GM21447 (cell line): ENCODE results near the gene ABCA1.
A peak's percentile ranks its signal among the peaks of the same experiment; 100 is the strongest.
"Not testable (repeated sequence)": the region's sequence is repeated elsewhere in the genome, so short reads cannot be mapped to it uniquely, and the experiment has no call there.

ENCODE experiments used
- ATAC-seq: cut with Tn5 transposase; IDR thresholded peaks from one replicate; pipeline ENCODE4 v1.9.1; 2021; ENCODE audit not compliant: unreplicated experiment

The ABCA1 gene

DNA sequence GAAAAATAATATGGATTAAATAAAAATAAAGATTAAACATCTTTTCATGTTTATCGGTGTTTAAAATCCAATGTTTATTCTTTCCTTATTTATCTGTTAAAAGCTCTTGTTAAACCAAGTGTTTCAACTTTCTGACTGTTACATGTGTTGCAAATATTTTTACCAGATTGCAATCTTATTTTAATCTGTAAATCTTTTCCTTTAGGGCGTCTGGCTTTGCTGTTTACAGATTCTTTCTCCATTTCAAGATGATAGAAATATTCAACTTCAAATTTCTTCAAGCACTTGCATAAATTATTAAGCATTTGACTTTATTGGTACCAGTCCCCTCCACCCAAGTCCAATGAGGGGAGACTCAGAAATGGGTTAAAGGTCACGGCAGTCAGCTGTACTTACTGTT, 16.9 kb upstream of the ABCA1 start:
- no peak for ATAC-seq

DNA sequence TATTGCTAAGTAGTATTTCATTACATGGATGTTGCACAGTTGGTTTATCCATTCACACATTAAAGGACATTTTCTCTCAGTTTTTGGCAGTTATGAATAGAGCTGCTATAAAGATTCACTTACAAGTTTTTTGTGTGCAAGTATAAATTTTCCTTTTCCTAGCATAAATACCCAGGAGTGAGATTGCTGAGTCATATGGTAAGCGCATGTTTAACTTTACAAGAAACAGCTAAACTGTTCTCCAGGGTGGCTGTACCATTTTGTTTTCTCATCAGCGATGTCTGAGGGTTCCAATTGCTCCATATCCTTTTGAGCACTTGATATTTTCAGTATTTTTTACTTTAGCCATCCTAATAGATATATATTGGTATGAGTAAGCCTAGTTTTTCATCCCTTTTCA, 16.4 kb upstream of the ABCA1 start:
- no peak for ATAC-seq

DNA sequence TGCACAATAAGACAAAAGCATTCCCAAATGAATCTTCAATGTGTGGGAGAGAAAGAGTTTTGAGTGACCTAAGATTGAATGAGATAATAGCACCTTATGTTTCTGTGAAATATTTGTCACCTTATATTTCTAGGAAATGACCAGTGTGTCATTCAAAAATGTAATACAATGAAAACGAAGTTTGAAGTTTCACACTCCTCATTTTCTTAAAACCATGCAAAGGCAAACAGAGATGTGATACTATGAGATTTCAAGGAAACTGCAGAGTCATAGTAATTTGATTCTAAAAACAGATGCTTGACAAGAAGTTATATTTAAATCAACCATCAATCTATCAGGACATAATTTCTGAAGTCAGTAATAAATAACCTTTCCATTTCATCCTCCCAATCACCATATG, 13.6 kb upstream of the ABCA1 start:
- no peak for ATAC-seq

DNA sequence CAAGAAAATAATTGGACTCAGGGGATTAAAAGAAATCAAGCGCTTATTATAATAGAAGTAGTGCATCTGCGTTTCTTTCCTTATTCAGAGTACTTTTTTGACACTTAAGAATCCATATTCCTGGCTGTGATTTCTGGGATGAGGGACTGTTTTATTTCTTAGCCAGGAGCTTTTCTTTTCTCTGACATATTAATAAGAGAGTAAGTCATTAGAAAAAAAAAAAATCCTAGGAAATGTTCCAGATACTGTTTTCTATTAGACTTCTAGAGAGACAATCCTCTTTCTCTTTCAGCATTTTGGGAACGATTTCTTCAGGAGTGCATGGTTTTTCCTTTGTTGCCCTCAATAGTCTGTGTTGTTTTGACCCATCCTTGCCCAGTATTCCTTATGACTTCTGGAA, 8.3 kb upstream of the ABCA1 start:
- ATAC-seq = no peak

DNA sequence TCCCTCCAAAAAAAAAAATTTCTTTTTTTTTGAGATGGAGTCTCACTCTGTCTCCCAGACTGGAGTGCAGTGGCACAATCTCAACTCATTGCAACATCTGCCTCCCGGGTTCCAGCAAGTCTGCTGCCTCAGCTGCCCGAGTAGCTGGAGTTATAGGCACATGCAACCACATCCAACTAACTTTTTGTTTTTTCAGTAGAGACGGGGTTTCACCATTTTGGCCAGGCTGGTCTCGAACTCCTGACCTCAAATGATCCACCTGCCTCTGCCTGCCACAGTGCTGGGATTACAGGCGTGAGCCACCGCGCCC, 7.5 kb upstream of the ABCA1 start:
- ATAC-seq = not testable (repeated sequence)

DNA sequence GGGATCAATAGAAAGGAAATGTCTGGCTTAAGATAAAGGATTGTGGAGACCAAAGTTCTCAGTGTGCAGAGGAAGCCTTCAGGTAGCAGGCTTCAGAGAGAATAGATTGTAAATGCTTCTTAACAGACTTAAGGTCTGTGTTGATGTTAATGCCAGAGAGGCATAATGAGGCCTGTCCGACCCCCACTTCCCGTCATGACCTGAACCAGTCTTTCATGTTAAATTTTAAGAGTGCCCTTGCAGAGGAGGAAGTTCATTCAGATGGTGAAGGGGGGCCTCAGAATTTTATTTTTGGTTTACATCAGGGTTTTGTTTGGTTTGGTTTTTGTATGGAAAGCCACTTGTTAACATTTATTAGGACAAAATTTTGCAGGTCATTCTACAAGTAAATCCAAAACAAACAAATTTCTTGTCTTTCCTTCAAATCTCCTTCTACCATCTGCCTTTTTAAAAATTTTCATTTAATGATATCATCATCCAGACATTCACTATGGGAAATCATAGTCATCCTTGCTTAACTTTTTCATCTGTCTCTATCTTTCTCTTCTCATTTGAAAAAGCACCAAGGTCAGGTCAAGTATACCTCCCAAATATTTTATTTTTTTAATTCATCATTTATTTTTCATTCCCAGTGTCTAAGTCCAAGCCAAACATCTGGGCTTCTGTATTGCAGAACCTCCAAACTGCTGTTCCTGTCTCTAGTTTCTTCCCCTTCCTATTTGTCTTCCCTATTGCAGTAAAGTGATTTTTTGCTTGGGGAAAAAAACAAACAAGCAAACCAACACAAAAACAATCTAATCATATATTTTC, 6.9 kb upstream of the ABCA1 start:
- no peak for ATAC-seq

DNA sequence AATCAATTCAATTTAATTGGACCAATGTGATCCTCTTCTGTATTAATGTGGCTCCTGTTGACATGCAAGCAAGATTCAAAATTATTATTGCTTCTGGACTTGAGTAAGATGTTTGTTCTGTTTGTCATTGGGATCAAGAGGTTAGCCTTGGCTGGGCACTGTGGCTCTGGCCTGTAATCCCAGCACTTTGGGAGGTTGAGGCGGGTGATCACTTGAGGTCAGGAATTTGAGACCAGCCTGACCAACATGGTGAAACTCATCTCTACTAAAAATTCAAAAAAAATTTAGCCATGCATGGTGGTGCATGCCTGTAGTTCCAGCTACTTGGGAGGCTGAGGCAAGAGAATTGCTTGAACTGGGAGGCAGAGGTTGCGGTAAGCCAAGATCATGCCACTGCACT, 5.1 kb upstream of the ABCA1 start:
- not testable (repeated sequence) for ATAC-seq

DNA sequence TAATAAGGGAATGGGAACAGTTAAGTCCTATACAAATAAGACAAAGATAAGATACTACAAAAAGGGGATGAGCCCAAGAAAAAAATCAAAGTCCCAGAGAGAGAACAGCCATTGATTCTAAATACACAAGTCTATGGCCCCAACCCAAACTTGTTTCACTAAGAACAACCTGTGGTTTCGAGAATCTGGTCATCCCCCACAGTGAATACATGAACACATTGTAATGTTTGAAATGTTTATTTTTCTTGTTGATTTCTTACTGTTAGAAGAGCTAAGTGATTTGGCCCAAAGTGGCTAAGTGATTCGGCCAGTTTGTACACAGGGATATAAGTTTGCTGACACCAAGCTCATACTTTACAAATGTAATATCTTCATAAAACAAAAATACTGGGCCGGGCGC, 3.3 kb upstream of the ABCA1 start:
- no peak for ATAC-seq

DNA sequence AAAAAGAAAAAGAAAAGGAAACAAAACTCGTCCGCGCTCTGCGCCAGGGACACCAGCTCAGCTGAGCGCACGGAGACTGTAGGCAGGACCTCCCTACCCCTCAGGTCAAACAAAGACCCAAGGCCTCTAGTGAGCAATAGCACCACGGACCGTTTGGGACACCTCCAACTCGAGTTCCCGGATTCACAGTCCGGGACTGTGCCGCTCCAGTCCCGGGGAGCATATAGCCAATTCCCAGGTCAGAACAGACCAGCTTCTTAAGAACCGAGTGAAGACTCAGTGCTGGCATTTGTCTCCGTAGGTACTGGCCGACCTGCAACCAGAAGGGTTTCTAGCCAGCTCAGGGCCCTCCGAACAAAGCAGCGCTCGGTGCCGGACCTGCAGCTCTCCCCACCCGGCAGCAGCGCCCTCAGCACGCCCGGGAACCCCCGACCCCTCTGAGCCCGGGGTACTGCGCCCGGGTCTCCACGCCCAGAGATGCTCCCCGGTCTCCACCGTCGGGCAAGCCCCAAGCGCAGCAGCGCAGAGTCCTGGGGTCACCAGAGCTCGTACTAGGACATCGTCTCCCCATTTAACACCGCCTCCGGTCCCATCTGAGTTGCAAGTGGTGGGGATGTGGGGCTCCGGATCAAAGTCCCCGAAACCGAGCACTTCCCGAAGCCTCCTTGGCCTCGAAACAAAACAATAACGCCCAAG, 591 bp downstream of the ABCA1 start:
- ATAC-seq = no peak

DNA sequence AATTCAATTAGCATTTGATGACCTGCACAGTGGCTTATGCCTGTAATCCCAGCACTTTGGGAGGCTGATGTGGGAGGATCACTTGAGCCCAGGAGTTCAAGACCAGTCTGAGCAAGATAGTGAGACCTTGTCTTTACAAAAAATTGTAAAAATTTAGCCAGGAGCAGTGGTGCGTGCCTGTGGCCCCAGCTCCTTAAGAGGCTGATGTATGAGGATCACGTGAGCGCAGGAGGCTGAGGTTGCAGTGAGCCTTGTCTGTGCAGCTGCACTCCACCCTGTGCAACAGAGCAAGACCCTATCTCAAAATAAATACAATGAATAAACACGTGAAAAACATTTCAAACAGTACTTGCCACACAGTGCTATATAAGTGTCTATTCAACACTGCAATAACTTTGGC, 4.2 kb downstream of the ABCA1 start:
- ATAC-seq = peak; percentile 45

DNA sequence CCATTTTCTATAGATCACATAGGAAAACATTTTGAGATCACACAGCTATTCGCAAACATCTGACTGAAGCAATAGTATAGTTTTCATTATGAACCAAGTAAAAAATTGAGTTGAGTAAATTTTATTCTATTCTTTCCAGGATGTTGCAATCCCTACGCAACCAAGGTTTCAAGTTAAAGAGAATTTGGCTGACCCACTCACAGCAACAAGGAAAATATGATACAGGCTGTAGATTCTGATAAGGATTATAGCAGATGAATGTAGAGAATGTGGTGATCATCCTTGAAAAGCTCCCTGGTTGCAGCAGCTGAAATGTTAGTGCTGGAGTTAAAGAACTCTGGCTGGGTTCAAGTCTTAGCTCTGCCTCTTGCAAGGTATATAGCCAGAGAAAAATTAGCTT, 4.7 kb downstream of the ABCA1 start:
- ATAC-seq = no peak

DNA sequence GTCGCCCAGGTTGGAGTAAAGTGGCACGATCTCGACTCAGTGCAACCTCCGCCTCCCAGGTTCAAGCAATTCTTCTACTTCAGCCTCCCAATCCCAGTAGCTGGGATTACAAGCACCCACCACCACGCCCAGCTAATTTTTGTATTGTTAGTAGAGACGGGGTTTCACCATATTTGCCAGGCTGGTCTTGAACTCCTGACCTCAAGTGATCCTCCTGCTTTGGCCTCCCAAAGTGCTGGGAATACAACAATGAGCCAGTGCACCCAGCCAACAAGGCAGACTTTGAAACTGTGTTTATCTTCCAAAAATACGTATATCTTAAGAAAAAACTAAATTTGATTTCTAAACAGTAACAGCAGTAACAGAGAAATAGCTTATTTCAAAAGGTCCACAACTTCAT, 5.2 kb downstream of the ABCA1 start:
- ATAC-seq = not testable (repeated sequence)

DNA sequence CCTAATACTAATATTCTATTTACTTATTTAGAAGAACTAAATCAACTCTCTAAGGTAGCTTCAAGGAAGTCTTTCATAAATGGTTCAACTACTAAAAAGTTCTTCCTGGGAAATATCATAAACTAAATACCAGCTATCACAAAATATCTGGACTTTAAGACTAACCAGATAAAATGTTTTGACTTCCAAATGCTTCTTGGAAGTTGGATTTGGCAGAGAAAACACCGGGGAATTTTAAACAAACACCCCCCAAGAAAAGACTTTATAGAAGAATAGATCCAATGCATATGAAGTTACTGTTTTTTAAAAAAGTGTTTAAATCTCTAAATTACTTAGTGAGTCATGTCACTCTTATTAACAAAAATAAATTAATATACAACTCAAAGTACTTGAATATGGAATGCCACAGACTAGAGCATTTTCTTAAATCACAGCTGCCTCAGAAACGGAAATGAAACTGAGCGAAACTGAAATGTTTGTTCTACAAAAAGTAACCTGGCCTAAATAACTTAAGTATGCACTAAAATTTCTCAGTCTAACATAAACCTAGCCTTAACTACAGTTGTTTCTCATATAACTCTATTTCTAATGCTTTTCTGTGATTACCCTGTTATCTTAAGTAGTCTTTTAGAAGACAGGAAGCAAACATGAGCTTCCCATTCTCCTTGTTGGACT, 6.8 kb downstream of the ABCA1 start:
- ATAC-seq = peak; percentile 51

DNA sequence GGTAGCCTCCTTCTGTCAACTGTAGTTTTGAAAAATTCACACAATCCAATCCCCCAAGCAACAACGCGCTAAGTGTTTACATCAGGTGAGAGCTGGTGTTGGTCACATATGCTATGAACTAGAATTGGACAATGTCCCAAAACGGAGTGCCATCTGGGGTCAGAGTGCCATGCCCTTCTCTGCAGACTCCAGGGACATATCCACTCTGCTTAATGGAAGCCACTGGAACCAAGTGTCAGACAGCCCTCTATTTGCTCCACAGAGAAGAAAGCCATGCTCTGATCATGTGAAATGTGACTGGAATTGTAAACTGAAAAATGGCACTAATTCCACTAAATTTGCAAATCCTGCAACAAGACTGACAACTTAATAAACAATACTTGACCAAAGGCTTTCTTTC, 12.2 kb downstream of the ABCA1 start:
- no peak for ATAC-seq

DNA sequence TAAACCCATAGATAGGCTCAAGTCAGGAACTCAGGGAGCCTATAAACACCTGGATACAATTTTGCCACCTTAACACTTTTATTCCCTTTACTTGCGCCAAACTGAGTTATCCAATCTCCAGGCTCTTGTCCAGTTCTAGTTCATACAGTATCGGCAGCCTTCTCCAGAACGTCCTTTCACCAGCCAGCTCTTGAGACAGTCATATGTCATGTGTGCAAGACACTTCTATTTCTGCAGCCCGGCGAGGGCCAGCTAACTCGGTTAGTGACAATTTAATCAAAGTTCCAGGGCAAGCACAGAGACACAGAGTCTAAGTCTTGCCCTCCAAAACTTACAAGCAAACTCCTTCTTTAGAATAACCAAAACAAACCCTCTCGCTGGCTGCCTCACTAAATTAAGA, 12.9 kb downstream of the ABCA1 start:
- no peak for ATAC-seq

DNA sequence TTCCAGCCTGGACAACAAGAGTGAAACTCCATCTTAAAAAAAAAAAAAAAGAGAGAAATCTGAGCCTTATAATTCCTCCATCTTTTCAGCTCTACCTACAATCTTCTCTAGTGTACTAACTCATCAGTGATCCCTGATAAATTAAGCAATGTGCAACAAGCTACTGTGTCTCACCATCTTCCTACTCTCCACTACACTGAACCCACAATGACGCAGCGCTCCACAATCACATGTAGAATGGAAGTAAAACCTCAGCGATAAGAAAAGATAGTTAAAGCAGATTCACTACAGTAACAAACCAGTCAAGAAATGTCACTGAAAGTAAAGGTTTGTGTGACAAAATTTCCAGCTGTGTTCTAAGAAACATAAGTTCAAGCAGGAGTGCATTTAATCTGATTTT, 13.5 kb downstream of the ABCA1 start:
- no peak for ATAC-seq

DNA sequence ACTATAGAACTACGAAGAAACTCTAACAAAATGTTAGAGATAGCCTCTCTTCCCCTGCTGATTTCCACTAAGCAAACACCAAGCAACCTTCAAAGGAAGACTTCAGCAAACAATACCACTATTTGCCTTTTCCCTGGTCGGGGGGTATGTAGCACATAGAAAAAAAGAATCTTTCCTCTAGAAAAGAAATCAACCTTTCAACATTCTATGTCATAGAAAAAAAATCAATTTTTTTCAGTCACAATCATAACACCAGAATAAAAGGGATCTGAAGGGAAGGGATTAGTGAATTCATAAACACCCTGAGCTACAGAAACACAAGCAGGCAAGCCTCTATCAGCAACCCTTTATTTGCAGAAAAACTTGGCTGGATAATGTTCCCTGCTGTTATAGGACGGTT, 15.3 kb downstream of the ABCA1 start:
- ATAC-seq = no peak

DNA sequence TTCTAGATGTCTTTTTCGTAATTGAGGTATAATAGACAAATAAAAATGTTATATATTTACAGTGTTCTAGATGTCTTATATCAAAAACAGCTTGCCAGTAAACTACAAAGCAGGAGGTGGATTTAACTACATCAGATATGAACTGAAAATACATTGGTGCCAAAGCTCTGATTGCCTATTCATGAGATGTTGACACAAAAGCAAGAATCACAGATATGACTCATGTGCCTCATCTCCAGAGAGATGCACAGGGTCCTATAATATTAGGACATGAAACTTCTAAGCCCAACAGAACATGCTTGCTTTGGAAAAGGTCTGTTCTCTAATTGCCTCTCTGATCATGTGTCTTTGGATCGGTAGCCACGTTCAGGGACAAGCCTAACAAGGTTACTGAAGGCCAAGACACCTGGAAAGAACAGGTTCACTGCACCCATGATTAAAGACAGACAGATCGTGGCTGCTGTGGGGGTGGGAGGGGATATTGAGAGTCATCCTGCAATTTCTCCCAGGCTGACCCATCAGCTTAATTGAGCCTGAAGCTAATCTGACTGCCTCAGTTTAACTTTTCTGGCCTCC, 16.8 kb downstream of the ABCA1 start:
- ATAC-seq = no peak

DNA sequence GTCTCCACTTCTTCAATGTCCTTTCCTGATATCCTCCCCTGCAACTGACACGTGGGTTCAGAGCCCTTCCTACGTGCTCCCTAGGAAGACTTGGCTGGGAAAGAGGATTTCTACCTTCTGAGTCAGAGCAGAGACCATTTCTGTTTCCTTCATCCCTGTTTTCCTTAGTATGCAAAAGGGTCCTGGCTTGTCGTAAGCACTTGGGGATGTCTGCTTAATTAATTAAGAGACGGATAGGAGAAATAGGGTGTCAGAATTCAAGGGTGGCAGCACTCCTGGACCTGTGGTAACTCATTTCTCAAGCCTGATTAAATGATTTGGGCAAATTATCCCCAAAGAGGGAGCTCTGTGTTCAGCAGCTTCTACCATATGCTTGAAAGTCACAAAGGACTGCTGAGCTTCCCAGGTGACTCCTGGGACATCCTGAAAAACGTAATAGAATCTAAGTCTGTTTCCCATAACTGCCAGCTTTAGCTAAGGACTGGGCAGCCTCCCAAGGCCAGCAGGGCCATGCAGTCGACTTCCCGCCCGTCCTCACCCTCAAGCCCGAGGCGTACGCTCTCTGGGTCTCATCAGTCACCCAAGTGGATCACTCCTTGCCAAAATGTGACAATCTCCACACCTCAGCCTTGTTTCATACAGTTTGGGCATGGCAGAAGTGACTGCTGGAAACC, 20.5 kb downstream of the ABCA1 start:
- no peak for ATAC-seq

DNA sequence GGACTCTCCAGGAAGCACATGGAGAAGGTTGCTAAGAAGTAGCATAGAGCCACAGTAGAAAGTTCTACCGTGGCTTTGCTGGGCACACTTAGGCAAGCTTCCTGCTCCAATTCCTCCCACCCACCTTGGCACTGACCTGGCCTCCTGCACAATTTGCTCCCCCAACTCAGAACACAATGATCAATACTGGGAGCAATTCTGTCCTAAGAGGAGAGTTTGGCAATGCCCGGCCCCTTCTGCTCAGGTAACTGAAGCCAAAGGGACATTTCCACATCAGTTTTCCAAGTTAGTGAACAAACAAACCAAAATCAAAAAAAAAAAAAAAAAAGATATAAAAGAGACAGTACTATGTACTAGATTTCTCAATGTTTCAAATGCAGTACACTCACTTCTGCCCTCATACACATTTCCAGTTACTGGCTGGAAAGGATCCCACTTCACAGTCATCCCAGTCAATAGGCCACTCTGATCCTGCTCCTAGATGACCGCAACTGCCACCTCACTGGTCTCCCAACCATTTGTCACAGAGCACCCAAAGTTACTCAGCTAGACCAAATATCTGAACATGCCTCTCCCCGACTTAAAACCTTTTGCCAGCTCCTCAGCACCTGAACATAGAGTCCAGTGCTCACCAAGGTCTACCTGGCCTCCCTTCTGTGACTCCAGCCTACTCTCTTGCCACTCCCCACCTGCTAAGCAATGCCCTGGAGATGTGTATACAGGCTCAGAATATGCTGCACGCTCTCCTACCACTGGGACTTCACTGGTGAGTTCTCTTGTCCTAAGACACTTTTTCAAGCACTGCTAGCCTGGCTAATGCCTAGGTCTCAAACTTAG, 21.3 kb downstream of the ABCA1 start:
- ATAC-seq = no peak

DNA sequence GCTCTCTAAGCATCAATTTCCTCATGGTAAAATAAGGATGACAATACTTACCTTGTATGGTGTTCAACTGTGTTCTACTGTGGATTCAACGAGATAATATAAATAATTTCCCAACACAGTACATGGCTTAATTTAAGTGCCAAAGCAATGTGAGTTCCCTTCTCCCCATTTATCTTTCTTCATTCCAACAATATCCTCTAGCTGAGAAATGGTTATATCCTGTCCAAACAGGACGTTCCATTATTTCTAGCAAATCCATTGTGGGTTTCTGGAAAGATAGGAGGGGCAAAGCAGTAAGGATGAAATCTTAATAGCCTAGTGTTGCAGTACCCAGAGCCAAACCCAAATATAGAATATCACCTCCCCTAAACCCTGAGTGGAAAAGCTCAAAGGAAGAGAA, 22.0 kb downstream of the ABCA1 start:
- no peak for ATAC-seq
